HCT116 (cell line): ENCODE results near the gene SVEP1. TPM values are rescaled to one million over a fixed set of nuclear protein-coding genes. Genes with fewer than 3 reads are reported as not detected.

Experiments used
- ATAC-seq: fragments of 200-7000 bp; cut with Tn5 transposase; 2 replicates; pipeline ENCODE4 v1.9.1; 2020; ENCODE audit warnings: mild to moderate bottlenecking, moderate library complexity
- BruUV-seq: library from RNA; stranded (reverse); fragments of 400-500 nt; replicated peaks from 2 replicates; lab custom pipeline; 2021; lab: Mats Ljungman, UMichigan
- CTCF ChIA-PET: fragments of 300-600 bp; sonication (Branson Sonifier 250); formaldehyde crosslinking; loops from one replicate; lab custom pipeline; 2021; ENCODE audit warnings: antibody characterized with exemption; lab: Charles Lee
- POLR2A ChIA-PET: fragments of 300-600, 350-600 bp; sonication (Branson Sonifier 250); formaldehyde crosslinking; loops from one replicate; lab custom pipeline; 2021; ENCODE audit warnings: antibody characterized with exemption; lab: Charles Lee
- RAD21 ChIA-PET, 2 experiments: fragments of 300-600 bp; sonication (Branson Sonifier 250); formaldehyde crosslinking; loops; one replicate each; lab custom pipeline; 2023; ENCODE audit warnings: low total read pairs in 2 of 2; ENCODE audit not compliant: uncharacterized antibody in 2 of 2, unreplicated experiment in 2 of 2, low non-redundant PET in 1 of 2; lab: Charles Lee
- DNase-seq: peaks from one replicate; pipeline ENCODE4 v3.0.0-alpha.2; 2010; ENCODE audit warnings: low read depth, low spot score
- H2AFZ ChIP-seq: fragments of 200-600 bp; shearing (Covaris generic), sonication (generic); 2 replicates; pipeline ENCODE4 v1.6.1; 2017; ENCODE audit warnings: low read depth, mixed run types, mixed read lengths, antibody characterized with exemption, low read length; ENCODE audit not compliant: poor library complexity, severe bottlenecking
- H3K27ac ChIP-seq: 2 replicates; pipeline ENCODE4 v1.5.1; 2012; ENCODE audit warnings: low read depth, low read length
- H3K27me3 ChIP-seq: fragments of 200-600 bp; sonication (generic); 2 replicates; pipeline ENCODE4 v1.6.1; 2016; ENCODE audit warnings: mixed run types, low read length, mixed read lengths; ENCODE audit not compliant: insufficient read depth
- H3K36me3 ChIP-seq, 2 experiments: fragments of 200-500 bp in 1 of 2; fragments of 200-600 bp in 1 of 2; sonication (Bioruptor generic) in 1 of 2; sonication (generic) in 1 of 2; 2 replicates each; pipeline versions ENCODE4 v1.5.1 to v1.6.1; 2014 to 2016; ENCODE audit warnings: low read length in 2 of 2, inconsistent platforms in 1 of 2, mixed read lengths in 1 of 2, mixed run types in 1 of 2; ENCODE audit not compliant: insufficient read depth in 2 of 2, control insufficient read depth in 1 of 2
- H3K4me1 ChIP-seq, 2 experiments: fragments of 200-600 bp in 1 of 2; sonication (generic) in 1 of 2; 2 replicates each; pipeline versions ENCODE4 v1.5.1 to v1.6.1; 2012 to 2017; ENCODE audit warnings: low read length in 2 of 2, inconsistent platforms in 1 of 2, mild to moderate bottlenecking in 1 of 2, mixed read lengths in 1 of 2, mixed run types in 1 of 2, moderate library complexity in 1 of 2; ENCODE audit not compliant: insufficient read depth in 2 of 2, control insufficient read depth in 1 of 2
- H3K4me2 ChIP-seq: fragments of 200-600 bp; sonication (generic); 2 replicates; pipeline ENCODE4 v1.6.1; 2017; ENCODE audit warnings: mixed run types, low read length, mixed read lengths
- H3K4me3 ChIP-seq, 2 experiments: fragments of 200-600 bp in 1 of 2; sonication (generic) in 1 of 2; replicated peaks in 1 of 2; 2 replicates each; pipeline ENCODE4 v1.5.1; 2011 to 2016; ENCODE audit warnings: low read length in 2 of 2, control low read depth in 1 of 2, low read depth in 1 of 2, mild to moderate bottlenecking in 1 of 2, mixed read lengths in 1 of 2, mixed run types in 1 of 2
- H3K79me2 ChIP-seq: fragments of 200-600 bp; sonication (generic); 2 replicates; pipeline ENCODE4 v1.6.1; 2017; ENCODE audit warnings: mild to moderate bottlenecking, mixed run types, low read length, moderate library complexity, mixed read lengths; ENCODE audit not compliant: insufficient read depth
- H3K9ac ChIP-seq: fragments of 200-600 bp; sonication (generic); 2 replicates; pipeline ENCODE4 v1.6.1; 2016; ENCODE audit warnings: low read length, mixed read lengths
- H3K9me2 ChIP-seq: fragments of 200-600 bp; sonication (generic), shearing (Covaris generic); 2 replicates; pipeline ENCODE4 v1.6.1; 2017; ENCODE audit warnings: mixed run types, mild to moderate bottlenecking, moderate library complexity; ENCODE audit not compliant: insufficient read depth
- H3K9me3 ChIP-seq, 2 experiments: fragments of 200-500 bp in 1 of 2; fragments of 200-600 bp in 1 of 2; sonication (Bioruptor generic) in 1 of 2; sonication (generic) in 1 of 2; 2 replicates each; pipeline ENCODE4 v1.6.1; 2014 to 2017; ENCODE audit warnings: low read length in 2 of 2, mixed read lengths in 2 of 2, inconsistent platforms in 1 of 2, low read depth in 1 of 2, mild to moderate bottlenecking in 1 of 2, mixed run types in 1 of 2, moderate library complexity in 1 of 2; ENCODE audit not compliant: control insufficient read depth in 1 of 2, insufficient read depth in 1 of 2
- H4K20me1 ChIP-seq: fragments of 200-600 bp; sonication (generic), shearing (Covaris generic); 2 replicates; pipeline ENCODE4 v1.6.1; 2017; ENCODE audit warnings: mixed run types, mild to moderate bottlenecking, moderate library complexity; ENCODE audit not compliant: insufficient read depth
- CBX3 ChIP-seq: IDR thresholded peaks from 2 replicates; pipeline ENCODE4 v1.6.1; 2012; ENCODE audit warnings: low read depth
- CEBPB ChIP-seq: IDR thresholded peaks from 2 replicates; pipeline ENCODE4 v1.6.1; 2012; ENCODE audit warnings: low read depth
- EGR1 ChIP-seq: IDR thresholded peaks from 2 replicates; pipeline ENCODE4 v1.6.1; 2012; ENCODE audit warnings: low read depth
- EZH2 ChIP-seq: fragments of 200-600 bp; sonication (generic); IDR thresholded peaks from 2 replicates; pipeline ENCODE4 v1.6.1; 2017; ENCODE audit warnings: antibody characterized with exemption, mixed run types
- EZH2phosphoT487 ChIP-seq: fragments of 200-600 bp; IDR thresholded peaks from 2 replicates; pipeline ENCODE4 v1.6.1; 2018; ENCODE audit warnings: antibody characterized with exemption, borderline replicate concordance
- FOSL1 ChIP-seq: IDR thresholded peaks from 2 replicates; pipeline ENCODE4 v1.6.1; 2012; ENCODE audit warnings: low read depth
- JUND ChIP-seq: IDR thresholded peaks from 2 replicates; pipeline ENCODE4 v1.6.1; 2012
- POLR2A ChIP-seq: IDR thresholded peaks from 2 replicates; pipeline ENCODE4 v1.7.0; 2011; ENCODE audit warnings: borderline replicate concordance; ENCODE audit not compliant: insufficient read depth, insufficient read length; ENCODE audit errors: extremely low read depth
- POLR2AphosphoS5 ChIP-seq: IDR thresholded peaks from 2 replicates; pipeline ENCODE4 v1.6.1; 2011; ENCODE audit warnings: mild to moderate bottlenecking, low read depth, low read length, moderate library complexity
- RAD21 ChIP-seq: IDR thresholded peaks from 2 replicates; pipeline ENCODE4 v1.6.1; 2012; ENCODE audit warnings: low read depth, mild to moderate bottlenecking
- REST ChIP-seq: IDR thresholded peaks from 2 replicates; pipeline ENCODE4 v1.6.1; 2012; ENCODE audit warnings: low read depth
- SIN3A ChIP-seq: IDR thresholded peaks from 2 replicates; pipeline ENCODE4 v1.6.1; 2012; ENCODE audit warnings: low read depth
- SP1 ChIP-seq: IDR thresholded peaks from 2 replicates; pipeline ENCODE4 v1.6.1; 2012; ENCODE audit warnings: low read depth
- TCF7L2 ChIP-seq: IDR thresholded peaks from 2 replicates; pipeline ENCODE4 v1.7.0; 2011; ENCODE audit warnings: borderline replicate concordance, inconsistent platforms; ENCODE audit not compliant: insufficient read depth, insufficient read length; ENCODE audit errors: extremely low read depth
- ZFX ChIP-seq: fragments of 450-650 bp; IDR thresholded peaks from 2 replicates; pipeline ENCODE4 v1.6.1; 2017
- intact Hi-C: fragments of 100-400 bp; cut with micrococcal nuclease; formaldehyde crosslinking; loops from 2 replicates; pipeline ENCODE4 v1.10.0; 2022
- total RNA-seq: library from RNA; stranded (reverse); gene quantifications from one replicate; pipeline ENCODE4 v1.2.1, GENCODE V29; 2021; ENCODE audit not compliant: unreplicated experiment
- TF ChIP-seq, protein P1 (sequence below), 3 experiments: fragments of 200-600 bp in 1 of 3; sonication (generic) in 1 of 3; IDR thresholded peaks in 2 of 3; conservative IDR thresholded peaks in 1 of 3; 2 replicates each; pipeline ENCODE4 v1.5.1; 2012 to 2017; ENCODE audit warnings: low read depth in 2 of 3, low read length in 2 of 3, antibody characterized with exemption in 1 of 3, borderline replicate concordance in 1 of 3, control low read depth in 1 of 3, mild to moderate bottlenecking in 1 of 3, mixed read lengths in 1 of 3, mixed run types in 1 of 3, moderate library complexity in 1 of 3; ENCODE audit not compliant: insufficient read depth in 1 of 3
- TF ChIP-seq, protein P2 (sequence below): IDR thresholded peaks from 2 replicates; pipeline ENCODE4 v1.6.1; 2012

SVEP1 gene
- total RNA-seq, 1 experiment from 2014 or later, result 0.15 TPM

GRCh38 chr9:110465190-110465589 is 114.4 kb downstream of the SVEP1 start:
- Histone ChIP-seq H3K4me1 (no peaks in the 10 kb centered on the region), H3K79me2 (no peaks in the 10 kb centered on the region), H3K36me3 (no peaks in the 10 kb centered on the region)
- DNase-seq, result no peak
- BruUV-seq, result no TSS peak
- TF ChIP-seq EZH2, result no peak
- TF ChIP-seq POLR2AphosphoS5, result no peak
- TF ChIP-seq SP1, result no peak
- no peak for TF ChIP-seq SIN3A
- TF ChIP-seq REST, result no peak
- TF ChIP-seq CEBPB, result no peak
- no peak for TF ChIP-seq TCF7L2
- TF ChIP-seq POLR2A, result no peak
- TF ChIP-seq, protein P1, sequence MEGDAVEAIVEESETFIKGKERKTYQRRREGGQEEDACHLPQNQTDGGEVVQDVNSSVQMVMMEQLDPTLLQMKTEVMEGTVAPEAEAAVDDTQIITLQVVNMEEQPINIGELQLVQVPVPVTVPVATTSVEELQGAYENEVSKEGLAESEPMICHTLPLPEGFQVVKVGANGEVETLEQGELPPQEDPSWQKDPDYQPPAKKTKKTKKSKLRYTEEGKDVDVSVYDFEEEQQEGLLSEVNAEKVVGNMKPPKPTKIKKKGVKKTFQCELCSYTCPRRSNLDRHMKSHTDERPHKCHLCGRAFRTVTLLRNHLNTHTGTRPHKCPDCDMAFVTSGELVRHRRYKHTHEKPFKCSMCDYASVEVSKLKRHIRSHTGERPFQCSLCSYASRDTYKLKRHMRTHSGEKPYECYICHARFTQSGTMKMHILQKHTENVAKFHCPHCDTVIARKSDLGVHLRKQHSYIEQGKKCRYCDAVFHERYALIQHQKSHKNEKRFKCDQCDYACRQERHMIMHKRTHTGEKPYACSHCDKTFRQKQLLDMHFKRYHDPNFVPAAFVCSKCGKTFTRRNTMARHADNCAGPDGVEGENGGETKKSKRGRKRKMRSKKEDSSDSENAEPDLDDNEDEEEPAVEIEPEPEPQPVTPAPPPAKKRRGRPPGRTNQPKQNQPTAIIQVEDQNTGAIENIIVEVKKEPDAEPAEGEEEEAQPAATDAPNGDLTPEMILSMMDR (IDR thresholded peaks at IDR 0.05 in 2 of 3, conservative IDR thresholded peaks at IDR 0.05 in 1 of 3; ENCODE audit: borderline replicate concordance in 1 of 3, insufficient read depth in 1 of 3, low read depth in 2 of 3, low read length in 2 of 3), result no peak
- TF ChIP-seq EGR1, result no peak
- TF ChIP-seq, protein P2, sequence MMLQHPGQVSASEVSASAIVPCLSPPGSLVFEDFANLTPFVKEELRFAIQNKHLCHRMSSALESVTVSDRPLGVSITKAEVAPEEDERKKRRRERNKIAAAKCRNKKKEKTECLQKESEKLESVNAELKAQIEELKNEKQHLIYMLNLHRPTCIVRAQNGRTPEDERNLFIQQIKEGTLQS, result no peak
- TF ChIP-seq JUND, result no peak
- no peak for TF ChIP-seq EZH2phosphoT487
- no peak for TF ChIP-seq CBX3
- TF ChIP-seq ZFX, result no peak
- TF ChIP-seq RAD21, result no peak
- TF ChIP-seq FOSL1, result no peak
- TF ChIP-seq, all 23 proteins: peak for 0
- Histone ChIP-seq H3K4me2 (no peak overlapping the region), H3K27me3 (no peaks in the 10 kb centered on the region), H2AFZ (no peak overlapping the region), H4K20me1 (no peaks in the 10 kb centered on the region), H3K4me3 (no peak overlapping the region), H3K27ac (no peak overlapping the region), H3K9me2 (no peaks in the 10 kb centered on the region), H3K9ac (no peak overlapping the region), H3K9me3 (no peaks in the 10 kb centered on the region)
- ChIA-PET RAD21 (no interaction called here), POLR2A (no interaction called here), CTCF (no interaction called here)
- ATAC-seq, result no peak
- intact Hi-C loops, result no loop called here
